ENCODE results near the gene DPPA5. TPM values are rescaled to one million over a fixed set of nuclear protein-coding genes. Genes with fewer than 3 reads are reported as not detected.
A peak's percentile ranks its signal among the peaks of the same experiment; 100 is the strongest.
"Not testable (repeated sequence)": the region's sequence is repeated elsewhere in the genome, so short reads cannot be mapped to it uniquely, and the experiment has no call there.

DPPA5 gene
- total RNA-seq, 4 donors from 2014 or later = not detected

- peaks cover 8% of the 10 kb centered on the region for H3K27me3 ChIP-seq
- WGBS = 92% methylated on average over 3 of the region's 3 CpGs
- no peak overlapping the region for H3K27ac ChIP-seq
- DNase-seq (ENCODE audit: low spot score in 2 of 2) = no peak
- no peaks in the 10 kb centered on the region for H3K36me3 ChIP-seq
- H3K9me3 ChIP-seq = no peaks in the 10 kb centered on the region
- H3K4me3 ChIP-seq = no peak overlapping the region
- H3K4me1 ChIP-seq = no peaks in the 10 kb centered on the region
- TF ChIP-seq CTCF (IDR thresholded peaks at IDR 0.05) = no peak
- TF ChIP-seq POLR2AphosphoS5 (IDR thresholded peaks at IDR 0.05) = no peak
- no peak for TF ChIP-seq EP300 (IDR thresholded peaks at IDR 0.05)
- no peak for TF ChIP-seq POLR2A (IDR thresholded peaks at IDR 0.05)
Observed at GRCh38 chr6:73325656-73326055, 28.4 kb downstream of the DPPA5 start.

- DNase-seq (ENCODE audit: low spot score in 2 of 2) = no peak
- H3K36me3 ChIP-seq = no peaks in the 10 kb centered on the region
- no peak overlapping the region for H3K27ac ChIP-seq
- H3K9me3 ChIP-seq = peaks cover 5% of the 10 kb centered on the region
- H3K4me1 ChIP-seq = no peaks in the 10 kb centered on the region
- no peak overlapping the region for H3K4me3 ChIP-seq
- peaks cover 3% of the 10 kb centered on the region for H3K27me3 ChIP-seq
- 86% methylated on average over 2 of the region's 2 CpGs for WGBS
- no peak for TF ChIP-seq CTCF (IDR thresholded peaks at IDR 0.05)
- no peak for TF ChIP-seq POLR2AphosphoS5 (IDR thresholded peaks at IDR 0.05)
- no peak for TF ChIP-seq POLR2A (IDR thresholded peaks at IDR 0.05)
- TF ChIP-seq EP300 (IDR thresholded peaks at IDR 0.05) = no peak
Observed at GRCh38 chr6:73323323-73323722, 30.8 kb downstream of the DPPA5 start.

DNA sequence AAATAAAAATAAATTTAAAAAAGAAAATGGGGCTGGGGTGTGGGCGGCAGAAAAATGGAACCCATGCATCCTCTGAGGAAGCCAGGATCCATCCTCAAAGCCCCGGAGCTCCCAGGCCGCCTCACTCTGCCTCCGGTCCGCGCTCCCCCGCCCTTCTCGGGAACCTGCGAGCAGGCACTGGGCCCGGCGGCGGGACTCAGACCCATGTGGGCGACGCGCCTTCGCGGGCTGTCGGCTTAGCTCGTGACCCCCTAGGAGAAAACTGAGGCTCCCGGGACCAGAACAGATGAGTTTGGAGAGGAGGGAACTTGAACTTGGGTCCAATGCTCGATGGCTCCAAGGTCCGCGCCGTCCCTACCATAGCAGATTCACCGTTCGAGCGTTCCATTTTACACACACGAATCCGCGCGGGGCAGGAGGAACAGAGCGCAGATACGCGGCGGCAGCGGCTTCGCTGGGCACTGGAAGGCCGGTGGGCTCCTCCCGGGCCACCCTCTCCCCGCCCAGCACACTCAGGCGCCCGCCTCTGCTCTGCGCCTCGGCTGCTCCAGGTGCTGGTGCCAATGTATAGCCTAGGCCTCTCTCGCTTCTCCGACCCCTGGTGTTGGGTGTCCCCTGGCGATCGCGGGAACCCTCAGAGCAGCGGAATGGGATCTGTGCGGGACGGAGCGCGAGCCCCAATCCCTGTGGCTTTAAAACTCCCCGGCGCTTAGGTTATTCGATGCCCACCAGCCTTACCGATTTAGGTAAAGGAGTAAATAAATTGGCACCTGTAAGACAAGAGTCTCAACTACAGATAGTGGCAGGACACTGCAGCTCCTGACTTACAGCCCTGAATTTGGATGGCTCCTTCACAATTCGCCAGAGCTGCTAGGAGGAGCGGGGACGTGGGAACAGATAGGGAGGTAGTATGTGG lies 39.2 kb downstream of the DPPA5 start:
- Histone ChIP-seq H3K4me3 (peak overlapping the region; percentile 8), H3K9me3 (peaks cover 7% of the 10 kb centered on the region), H3K4me1 (peaks cover 11% of the 10 kb centered on the region), H3K27me3 (peaks cover 27% of the 10 kb centered on the region), H3K27ac (no peak overlapping the region), H3K36me3 (no peaks in the 10 kb centered on the region)
- no peak for DNase-seq (ENCODE audit: low spot score in 2 of 2)
- TF ChIP-seq EP300 (IDR thresholded peaks at IDR 0.05) = no peak
- TF ChIP-seq POLR2A (IDR thresholded peaks at IDR 0.05) = no peak
- no peak for TF ChIP-seq POLR2AphosphoS5 (IDR thresholded peaks at IDR 0.05)
- no peak for TF ChIP-seq CTCF (IDR thresholded peaks at IDR 0.05)
- 14% methylated on average over 50 of the region's 61 CpGs for WGBS

GRCh38 chr6:73310503-73310845 lies 43.6 kb downstream of the DPPA5 start:
- 12% methylated on average over 4 of the region's 4 CpGs for WGBS
- Histone ChIP-seq H3K27me3 (peaks cover 28% of the 10 kb centered on the region), H3K4me1 (peaks cover 20% of the 10 kb centered on the region), H3K4me3 (peak overlapping the region; percentile 55)
- H3K36me3 ChIP-seq; H3K9me3 ChIP-seq; DNase-seq (ENCODE audit: low spot score in 2 of 2); H3K27ac ChIP-seq: not testable (repeated sequence)

- H3K9me3 ChIP-seq = no peaks in the 10 kb centered on the region
- H3K4me1 ChIP-seq = peaks cover 19% of the 10 kb centered on the region
- H3K27ac ChIP-seq = no peak overlapping the region
- TF ChIP-seq CTCF (IDR thresholded peaks at IDR 0.05) (no peak), EP300 (IDR thresholded peaks at IDR 0.05) (no peak), POLR2AphosphoS5 (IDR thresholded peaks at IDR 0.05) (no peak), POLR2A (IDR thresholded peaks at IDR 0.05) (no peak)
- DNase-seq (ENCODE audit: low spot score in 2 of 2) = no peak
- peaks cover 23% of the 10 kb centered on the region for H3K27me3 ChIP-seq
- H3K36me3 ChIP-seq = no peaks in the 10 kb centered on the region
- WGBS = 0% methylated on average over 29 of the region's 59 CpGs
- peak overlapping the region; percentile 55 for H3K4me3 ChIP-seq
Observed at GRCh38 chr6:73309785-73310502, 44.1 kb downstream of the DPPA5 start.

Data from suprapubic skin (tissue), 4 donors.